AG04450 (cell line): ENCODE measurements around the gene CCDC12. TPM values are rescaled to one million over a fixed set of nuclear protein-coding genes. Genes with fewer than 3 reads are reported as not detected.

Experiments used
- CTCF ChIA-PET: fragments of 300-600, 350-600 bp; formaldehyde crosslinking; extraction: SDS; loops from one replicate; lab custom pipeline; 2022; ENCODE audit warnings: antibody characterized with exemption, inconsistent platforms; lab: Charles Lee
- POLR2A ChIA-PET: fragments of 350-600 bp; formaldehyde crosslinking; extraction: SDS; loops from one replicate; lab custom pipeline; 2021; ENCODE audit warnings: antibody characterized with exemption, inconsistent platforms; lab: Yijun Ruan, JAX
- DNase-seq: peaks from one replicate; pipeline ENCODE4 v3.0.0-alpha.2; 2011; ENCODE audit warnings: low read depth, low spot score
- H3K27ac ChIP-seq: one replicate; pipeline ENCODE4 v1.5.1; 2012; ENCODE audit warnings: low read depth, low read length, control low read depth
- H3K27me3 ChIP-seq: one replicate; pipeline ENCODE4 v1.6.0; 2012; ENCODE audit warnings: low read length; ENCODE audit not compliant: control insufficient read depth, insufficient read depth
- H3K4me3 ChIP-seq: 2 replicates; pipeline ENCODE4 v1.5.1; 2011; ENCODE audit warnings: mild to moderate bottlenecking, low read depth, low read length, control low read depth
- H3K9me3 ChIP-seq: 2 replicates; pipeline ENCODE4 v1.5.1; 2012; ENCODE audit warnings: low read length; ENCODE audit not compliant: control insufficient read depth, insufficient read depth
- polyA minus RNA-seq: library from RNA; depleted of rRNA, polyadenylated mRNA; stranded (reverse); fragments of >200 nt; gene quantifications from 2 replicates; pipeline ENCODE4 v1.2.3, GENCODE V29; 2011; rRNA and poly(A)+ RNA removed
- polyA plus RNA-seq: library from polyadenylated mRNA; depleted of rRNA; stranded (reverse); fragments of >200 nt; gene quantifications from 2 replicates; pipeline ENCODE4 v1.2.3, GENCODE V29; 2011; rRNA removed
- TF ChIP-seq, protein P1 (sequence below): IDR thresholded peaks from 2 replicates; pipeline ENCODE4 v1.5.1; 2011; ENCODE audit warnings: low read depth, low read length, control low read depth, inconsistent platforms

CCDC12 gene
- polyA plus RNA-seq: 18.3 and 18.4 TPM in 2 replicates
- polyA minus RNA-seq: 24.9 and 30.7 TPM in 2 replicates

DNA sequence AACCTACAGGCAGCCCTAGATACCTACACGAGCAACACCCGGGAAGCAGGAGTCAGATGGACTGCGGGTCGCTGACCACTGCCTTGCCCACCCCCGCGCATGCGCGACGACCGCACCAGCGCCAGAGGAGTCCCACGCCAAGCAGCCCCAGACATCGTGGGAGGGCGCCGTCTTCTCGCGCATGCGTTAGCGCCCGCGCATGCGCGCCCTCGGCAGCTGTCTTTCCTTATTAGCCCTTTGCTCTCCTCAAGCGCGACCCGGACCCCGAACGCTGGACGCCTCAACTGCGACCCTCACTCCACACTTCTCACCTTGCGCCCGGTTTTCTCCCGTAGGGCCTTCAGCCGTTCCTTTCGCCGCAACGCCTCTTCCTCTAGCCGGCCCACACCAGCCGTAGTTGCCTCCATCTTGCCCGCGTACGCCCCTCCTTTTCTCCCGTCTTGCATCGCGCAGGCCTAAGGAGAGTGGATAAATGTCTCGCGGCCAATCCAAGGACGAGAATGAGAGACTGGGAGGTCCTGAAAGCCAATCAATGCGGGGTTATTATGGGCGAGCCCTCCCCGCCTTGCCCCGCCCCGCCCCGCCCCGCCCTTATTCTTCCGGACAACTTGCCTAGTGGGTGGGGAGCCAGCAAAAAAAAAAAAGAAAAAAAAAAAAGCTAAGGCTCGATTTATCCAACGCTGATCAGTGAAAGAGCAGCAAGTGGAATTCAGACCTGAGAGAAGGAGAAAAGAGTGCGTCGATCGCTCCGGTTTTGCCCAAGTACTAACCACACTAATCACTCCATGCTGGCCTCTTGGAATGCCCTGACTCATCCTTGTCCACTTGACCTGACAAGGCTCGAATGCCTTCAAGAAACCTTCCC is at the start of gene CCDC12:
Gene CCDC12, minus strand, starts transcription at position 420 of the 865 bp plus-strand sequence. Its CDS starts 13 bp downstream, at position 407.
- Histone ChIP-seq H3K27me3 (no peaks in the 10 kb centered on the region), H3K9me3 (no peaks in the 10 kb centered on the region; the same call in 1 of the 2 replicates), H3K4me3 (peak within 1 kb of the TSS; percentile 90), H3K27ac (peak within 1 kb of the TSS; percentile 94)
- ChIA-PET POLR2A (interaction anchor here (0.5 to 1.9 kb wide), 12 partner anchors 11 to 1287 kb away, joined by 3 to 15 read pairs (median 4); no protein-coding TSS in a partner anchor), CTCF (interaction anchor here (0.6 to 1.7 kb wide), 3 partner anchors 41 to 489 kb away, joined by 3 to 6 read pairs (median 5); no protein-coding TSS in a partner anchor)
- TF ChIP-seq, protein P1, sequence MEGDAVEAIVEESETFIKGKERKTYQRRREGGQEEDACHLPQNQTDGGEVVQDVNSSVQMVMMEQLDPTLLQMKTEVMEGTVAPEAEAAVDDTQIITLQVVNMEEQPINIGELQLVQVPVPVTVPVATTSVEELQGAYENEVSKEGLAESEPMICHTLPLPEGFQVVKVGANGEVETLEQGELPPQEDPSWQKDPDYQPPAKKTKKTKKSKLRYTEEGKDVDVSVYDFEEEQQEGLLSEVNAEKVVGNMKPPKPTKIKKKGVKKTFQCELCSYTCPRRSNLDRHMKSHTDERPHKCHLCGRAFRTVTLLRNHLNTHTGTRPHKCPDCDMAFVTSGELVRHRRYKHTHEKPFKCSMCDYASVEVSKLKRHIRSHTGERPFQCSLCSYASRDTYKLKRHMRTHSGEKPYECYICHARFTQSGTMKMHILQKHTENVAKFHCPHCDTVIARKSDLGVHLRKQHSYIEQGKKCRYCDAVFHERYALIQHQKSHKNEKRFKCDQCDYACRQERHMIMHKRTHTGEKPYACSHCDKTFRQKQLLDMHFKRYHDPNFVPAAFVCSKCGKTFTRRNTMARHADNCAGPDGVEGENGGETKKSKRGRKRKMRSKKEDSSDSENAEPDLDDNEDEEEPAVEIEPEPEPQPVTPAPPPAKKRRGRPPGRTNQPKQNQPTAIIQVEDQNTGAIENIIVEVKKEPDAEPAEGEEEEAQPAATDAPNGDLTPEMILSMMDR: no peak
- DNase-seq: peak; percentile 98

- Histone ChIP-seq H3K27me3 (no peaks in the 10 kb centered on the region), H3K27ac (no peak overlapping the region), H3K9me3 (no peaks in the 10 kb centered on the region), H3K4me3 (no peak overlapping the region)
- DNase-seq: no peak
- CTCF ChIA-PET: no interaction called here
- TF ChIP-seq, protein P1: no peak; the same call in 1 of the 2 replicates
- POLR2A ChIA-PET: interaction anchor here (0.8 kb wide), 1 partner anchor 170 kb away, joined by 3 read pairs; no protein-coding TSS in a partner anchor
Observed at GRCh38 chr3:47024932-47025331, 48.4 kb upstream of the CCDC12 start.

DNA sequence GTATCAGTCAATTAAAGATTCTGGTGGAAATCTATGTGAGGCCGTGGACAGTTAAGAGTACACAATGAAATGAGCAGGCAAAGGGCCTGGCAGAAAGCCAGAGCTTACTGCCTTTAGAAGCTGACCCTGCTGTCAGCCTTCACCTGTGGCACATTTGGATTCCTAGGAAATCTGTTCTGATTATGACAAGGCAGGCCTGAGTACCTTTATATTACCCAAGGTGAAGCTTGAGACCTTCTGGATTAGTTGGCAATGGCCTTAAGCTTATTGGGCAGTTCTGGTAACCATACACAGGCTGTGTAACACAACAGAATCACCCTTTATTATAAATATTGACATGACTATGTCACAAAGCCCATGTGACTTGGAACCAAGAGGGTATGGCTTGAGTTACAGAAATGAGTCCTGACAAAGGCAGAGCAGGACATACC is 46.1 kb upstream of the CCDC12 start:
- POLR2A ChIA-PET: interaction anchor here (1.2 to 1.5 kb wide), 3 partner anchors 12 to 142 kb away, joined by 3 to 6 read pairs (median 5); partner anchors contain the start of gene CCDC12
- H3K27me3 ChIP-seq: no peaks in the 10 kb centered on the region
- TF ChIP-seq, protein P1: no peak
- H3K9me3 ChIP-seq: no peaks in the 10 kb centered on the region
- DNase-seq: no peak
- CTCF ChIA-PET: no interaction called here
- no peak overlapping the region for H3K4me3 ChIP-seq
- no peak overlapping the region for H3K27ac ChIP-seq

GRCh38 chr3:47020311-47020710 is 43.8 kb upstream of the CCDC12 start:
- Histone ChIP-seq H3K4me3 (no peak overlapping the region), H3K9me3 (no peaks in the 10 kb centered on the region), H3K27me3 (no peaks in the 10 kb centered on the region), H3K27ac (no peak overlapping the region)
- ChIA-PET POLR2A (no interaction called here), CTCF (interaction anchor here (0.7 to 1.7 kb wide), 3 partner anchors 21 to 303 kb away, joined by 3 to 5 read pairs (median 4); no protein-coding TSS in a partner anchor)
- no peak for DNase-seq
- TF ChIP-seq, protein P1: no peak
